PC-9 (cell line): ENCODE measurements around the gene LYSMD2.

Source experiments
- CTCF ChIP-seq: fragments of 200-600 bp; sonication (generic); conservative IDR thresholded peaks from 2 replicates; pipeline ENCODE4 v1.6.1; 2017; ENCODE audit warnings: mixed run types, antibody characterized with exemption, mild to moderate bottlenecking, moderate library complexity
- EZH2 ChIP-seq: fragments of 200-600 bp; sonication (generic); IDR thresholded peaks from 2 replicates; pipeline ENCODE4 v1.8.0; 2017; ENCODE audit warnings: antibody characterized with exemption, low read depth

- TF ChIP-seq EZH2 (no peak), CTCF (no peak)
These were observed 10.1 kb downstream of the LYSMD2 start for GRCh38 chr15:51727141-51727897.
